ENCODE data around the gene GAPDHS.

GAPDHS gene

DNA sequence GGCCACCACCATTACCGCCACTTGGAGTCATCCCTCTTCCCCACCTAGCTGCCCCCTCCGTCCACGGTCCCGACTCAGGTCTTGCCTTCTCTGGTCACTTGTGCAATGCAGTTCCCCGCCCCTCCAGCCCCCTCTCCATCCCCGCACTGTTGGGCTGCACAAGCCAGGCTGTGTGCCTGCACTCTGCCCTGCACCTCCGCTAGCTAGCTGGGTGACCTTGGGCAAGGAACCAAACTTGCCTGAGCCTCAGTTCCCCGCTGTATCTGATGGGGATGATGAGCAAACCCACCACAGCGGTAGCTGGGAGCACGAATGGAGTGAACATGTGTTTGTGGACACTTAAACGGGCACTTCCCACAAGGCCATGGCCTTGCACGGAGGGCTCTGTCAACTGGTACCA is 6.6 kb downstream of the GAPDHS start:
- no peak for DNase-seq (ENCODE audit: low read depth in 2 of 2)

DNA sequence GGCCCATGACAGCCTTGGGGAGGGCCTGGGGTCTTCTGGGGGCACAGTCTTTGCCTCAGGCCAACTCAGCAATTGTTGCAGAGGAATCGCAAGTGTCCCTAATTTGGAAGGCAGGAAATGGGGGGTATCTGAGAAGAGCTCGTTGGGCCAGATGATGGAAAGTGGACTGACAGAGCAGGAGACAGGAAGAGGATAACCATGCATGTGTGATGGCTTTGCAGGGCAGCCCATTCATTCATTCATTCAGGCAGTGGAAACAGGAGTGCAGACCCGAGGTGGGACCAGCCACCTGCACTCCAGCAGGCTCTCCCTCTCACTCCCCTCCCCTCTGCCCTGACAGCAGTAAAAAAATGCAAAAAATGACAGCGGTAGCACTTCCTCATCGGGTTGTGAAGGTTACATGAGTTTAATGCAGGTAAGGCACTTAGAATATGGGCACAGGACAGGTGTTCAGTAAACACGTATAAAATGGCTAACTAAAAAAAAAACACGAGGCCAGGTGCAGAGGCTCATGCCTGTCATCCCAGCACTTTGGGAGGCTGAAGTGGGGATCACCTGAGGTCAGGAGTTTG is 7.2 kb downstream of the GAPDHS start:
- no peak for DNase-seq (ENCODE audit: low read depth in 2 of 2)

DNA sequence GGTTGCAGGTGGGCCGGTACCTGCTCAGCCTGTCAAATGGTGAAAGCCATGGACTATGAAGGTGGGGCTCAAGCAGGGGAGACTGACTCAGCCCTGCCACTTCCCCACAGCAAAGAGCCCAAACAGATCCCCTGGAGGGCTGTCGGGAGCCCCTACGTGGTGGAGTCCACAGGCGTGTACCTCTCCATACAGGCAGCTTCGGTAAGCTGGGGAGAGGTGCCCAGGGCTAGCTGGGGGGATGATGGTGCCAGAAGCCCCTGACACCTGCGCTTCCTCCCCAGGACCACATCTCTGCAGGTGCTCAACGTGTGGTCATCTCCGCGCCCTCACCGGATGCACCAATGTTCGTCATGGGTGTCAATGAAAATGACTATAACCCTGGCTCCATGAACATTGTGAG is 9.0 kb downstream of the GAPDHS start:
- no peak for DNase-seq (ENCODE audit: low read depth in 2 of 2)

DNA sequence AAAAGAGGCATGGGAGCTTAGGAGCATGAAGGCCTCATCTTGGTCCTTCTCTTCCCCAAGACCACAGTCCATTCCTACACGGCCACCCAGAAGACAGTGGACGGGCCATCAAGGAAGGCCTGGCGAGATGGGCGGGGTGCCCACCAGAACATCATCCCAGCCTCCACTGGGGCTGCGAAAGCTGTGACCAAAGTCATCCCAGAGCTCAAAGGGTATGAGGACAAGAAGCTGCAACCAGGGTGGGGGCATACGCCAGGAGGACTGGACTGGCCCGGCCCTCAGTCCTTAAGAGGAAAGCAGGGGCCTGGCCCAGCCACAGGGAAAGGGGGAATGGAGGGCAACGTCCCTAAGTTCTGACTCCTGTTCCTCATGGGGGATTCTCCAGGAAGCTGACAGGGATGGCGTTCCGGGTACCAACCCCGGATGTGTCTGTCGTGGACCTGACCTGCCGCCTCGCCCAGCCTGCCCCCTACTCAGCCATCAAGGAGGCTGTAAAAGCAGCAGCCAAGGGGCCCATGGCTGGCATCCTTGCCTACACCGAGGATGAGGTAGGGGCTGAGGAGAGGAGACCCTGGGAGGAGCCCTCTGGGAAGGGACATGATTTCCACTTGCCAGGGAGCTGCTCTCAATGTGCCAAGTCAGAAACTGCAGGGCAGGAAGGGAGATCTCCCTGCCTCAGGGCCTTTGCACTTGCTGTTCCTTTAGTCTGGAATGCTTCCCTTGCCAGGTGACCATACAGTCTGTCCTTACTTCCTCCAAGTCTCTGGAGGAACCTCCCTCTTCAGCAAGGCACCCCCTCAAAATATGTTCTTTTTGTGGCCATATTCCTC is 10.2 kb downstream of the GAPDHS start:
- DNase-seq (ENCODE audit: low read depth in 2 of 2) = no peak

DNA sequence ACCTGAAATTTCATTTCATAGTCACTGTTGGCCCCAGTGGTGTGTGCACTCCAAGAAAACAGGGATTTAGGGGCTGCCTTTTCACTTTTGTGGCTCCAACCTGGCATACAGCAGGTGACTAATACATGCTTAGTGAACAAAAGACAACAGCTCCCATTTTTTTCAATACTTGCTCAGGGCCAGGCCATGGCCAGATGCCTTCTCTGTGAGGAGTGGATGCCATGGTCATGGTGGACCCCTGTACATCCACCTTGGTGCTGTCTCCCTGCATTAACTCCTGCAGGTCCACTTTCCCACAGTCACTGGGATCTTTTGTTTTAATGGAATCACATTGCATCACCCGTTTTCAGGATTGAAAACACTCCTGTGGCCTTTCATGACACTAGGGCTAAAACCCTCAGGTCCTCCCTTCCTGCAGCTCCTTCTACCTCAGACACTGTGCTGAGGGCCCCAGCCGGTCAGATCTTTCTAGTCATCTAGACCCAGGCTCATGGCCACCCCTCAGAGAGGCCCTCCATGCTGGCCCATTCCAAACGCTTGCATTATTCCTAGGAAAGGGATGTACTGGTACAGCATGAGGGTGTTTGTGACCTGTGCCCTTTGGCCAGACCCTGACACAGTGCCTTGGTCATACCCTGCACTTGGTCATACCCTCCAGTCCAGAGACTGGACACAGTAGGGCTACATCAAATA is 11.0 kb downstream of the GAPDHS start:
- DNase-seq (ENCODE audit: low read depth in 2 of 2) = no peak

DNA sequence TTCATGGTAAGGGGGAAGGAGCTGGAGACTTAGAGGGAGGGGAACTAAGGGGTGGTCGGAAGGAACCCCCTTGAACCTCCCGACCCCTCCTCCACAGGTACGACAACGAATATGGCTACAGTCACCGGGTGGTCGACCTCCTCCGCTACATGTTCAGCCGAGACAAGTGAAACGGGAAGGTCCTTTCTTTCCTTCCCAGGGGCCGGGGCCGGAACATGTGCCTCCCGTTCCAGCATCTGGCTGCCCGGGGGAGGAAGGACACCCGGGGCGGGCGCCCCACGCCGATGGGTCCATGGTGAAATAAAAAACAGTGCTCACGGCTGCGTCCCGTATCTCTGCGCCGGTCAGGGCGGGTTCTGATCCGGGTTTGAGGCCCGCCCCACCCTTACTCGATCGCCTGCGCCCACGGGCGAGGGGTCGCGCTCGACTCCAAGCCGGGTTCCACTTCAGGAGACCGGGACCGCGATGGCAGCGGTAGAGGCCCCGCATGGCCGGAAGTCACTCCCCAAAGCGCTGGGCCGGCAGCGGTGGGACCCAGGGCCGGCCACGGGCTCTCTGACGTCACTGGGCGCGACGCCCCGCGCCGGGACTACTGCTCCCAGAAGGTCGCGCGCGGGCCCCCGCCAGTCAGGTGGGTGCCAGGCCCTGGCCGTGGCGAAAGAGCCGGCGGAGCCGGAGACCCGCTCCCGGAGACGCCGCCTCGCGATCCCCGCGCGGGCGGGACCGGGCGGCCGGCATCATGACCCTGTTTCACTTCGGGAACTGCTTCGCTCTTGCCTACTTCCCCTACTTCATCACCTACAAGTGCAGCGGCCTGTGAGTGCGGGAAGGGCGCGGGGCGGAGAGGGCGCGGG is 12.0 kb downstream of the GAPDHS start, which contains the start of gene TMEM147:
TMEM147 (plus strand) TSS at position 626 of the 854 bp plus-strand sequence; CDS start at position 740, 114 bp downstream.
- peak; percentile 63 to 73 for DNase-seq (ENCODE audit: low read depth in 2 of 2)

DNA sequence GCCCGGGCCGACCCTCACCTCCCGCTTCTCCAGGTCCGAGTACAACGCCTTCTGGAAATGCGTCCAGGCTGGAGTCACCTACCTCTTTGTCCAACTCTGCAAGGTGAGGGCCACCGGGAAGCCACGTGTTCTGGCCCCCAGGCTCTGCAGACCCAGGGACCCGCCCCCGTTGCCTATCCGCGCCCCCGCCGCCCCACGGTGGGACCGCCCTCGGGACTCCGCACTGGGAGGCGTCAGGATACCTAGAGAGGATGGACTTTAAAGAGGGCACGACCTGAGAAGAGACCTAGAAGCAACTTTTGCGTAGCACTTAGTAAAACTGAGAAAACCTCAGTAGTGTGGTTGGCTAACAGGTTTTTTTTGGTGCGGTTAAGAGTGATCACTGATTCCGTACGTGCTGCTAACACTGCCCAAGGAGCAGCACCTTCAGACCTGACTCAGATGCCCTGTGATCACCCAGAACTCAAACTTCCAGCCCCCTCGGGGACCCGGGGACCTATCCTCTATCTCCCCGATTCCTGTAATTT is 12.7 kb downstream of the GAPDHS start:
- peak; percentile 46 to 47 for DNase-seq (ENCODE audit: low read depth in 2 of 2)

DNA sequence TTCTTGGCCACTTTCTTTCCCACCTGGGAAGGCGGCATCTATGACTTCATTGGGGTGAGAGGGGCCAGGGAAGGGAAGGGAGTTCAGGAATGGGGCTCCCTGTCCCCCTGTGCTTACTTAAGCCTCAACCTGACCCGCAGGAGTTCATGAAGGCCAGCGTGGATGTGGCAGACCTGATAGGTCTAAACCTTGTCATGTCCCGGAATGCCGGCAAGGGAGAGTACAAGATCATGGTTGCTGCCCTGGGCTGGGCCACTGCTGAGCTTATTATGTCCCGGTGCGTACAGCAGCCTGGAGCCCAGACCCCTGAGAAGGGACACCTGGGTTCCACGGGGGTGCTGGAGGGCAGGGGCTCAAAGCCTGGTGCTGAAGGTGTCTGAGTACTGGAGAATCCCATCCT is 13.3 kb downstream of the GAPDHS start:
- no peak for DNase-seq (ENCODE audit: low read depth in 2 of 2)

DNA sequence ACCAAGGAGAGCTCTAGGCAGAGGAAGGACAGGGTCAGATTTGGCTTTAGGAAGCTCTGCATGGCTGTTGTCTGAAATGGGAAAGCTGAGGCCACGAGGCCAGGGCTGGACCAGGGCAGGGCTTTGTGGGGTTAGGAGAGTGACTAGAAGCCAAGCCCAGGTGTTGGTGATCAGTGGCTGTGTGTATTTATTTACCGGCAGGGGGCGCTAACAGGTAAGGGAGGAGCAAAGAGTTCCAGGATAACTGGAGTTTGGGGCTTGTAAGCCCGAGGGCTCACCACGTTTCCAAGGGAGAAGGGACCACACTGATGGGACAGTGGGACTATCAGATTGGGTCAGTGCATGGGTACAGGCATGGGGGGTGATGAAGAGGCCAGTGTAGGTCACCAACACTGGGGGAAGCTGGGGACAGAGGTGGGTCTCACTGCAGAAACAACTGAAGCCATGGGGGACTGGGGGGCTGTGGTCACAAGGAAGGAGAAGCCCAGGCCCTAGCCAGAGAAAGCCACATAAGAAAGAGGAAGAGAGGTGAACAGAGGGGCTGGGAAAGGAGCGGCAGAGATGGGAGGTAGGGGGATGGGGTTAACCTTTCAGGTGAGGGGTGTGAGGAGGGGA is 16.0 kb downstream of the GAPDHS start:
- DNase-seq (ENCODE audit: low read depth in 2 of 2) = peak in 1 of 2 donors; percentile 24

DNA sequence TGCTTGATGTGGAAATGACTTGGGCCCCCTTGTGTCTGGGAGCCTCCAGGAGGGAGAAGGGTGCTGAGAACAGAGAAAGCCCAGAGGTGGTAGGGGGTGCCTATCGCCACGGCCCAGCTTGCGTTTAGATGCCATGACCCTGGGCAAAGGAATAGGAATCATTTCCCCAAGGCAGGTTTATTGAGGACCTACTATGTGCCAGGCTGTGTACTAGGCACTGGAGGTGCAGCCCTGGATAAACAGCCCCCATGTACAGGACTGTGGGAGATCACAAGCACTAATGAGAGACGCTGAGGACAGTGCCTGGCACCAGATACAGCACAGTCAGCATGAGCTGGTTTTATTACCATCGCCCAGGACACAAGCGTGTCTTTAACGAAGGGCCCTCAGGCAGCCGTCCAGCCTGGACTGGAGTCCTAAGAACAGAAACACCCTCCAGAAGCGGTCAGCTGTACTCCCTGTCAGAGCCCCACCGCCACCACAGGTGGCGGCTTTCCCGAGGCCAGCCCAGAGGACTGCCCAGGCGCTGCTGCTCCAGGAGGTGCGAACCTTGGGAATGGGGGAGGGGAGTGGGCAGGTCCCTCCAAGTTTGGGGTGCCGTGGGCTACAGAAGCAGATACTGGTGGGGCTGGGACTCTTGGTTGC is 16.7 kb downstream of the GAPDHS start:
- DNase-seq (ENCODE audit: low read depth in 2 of 2) = no peak

DNA sequence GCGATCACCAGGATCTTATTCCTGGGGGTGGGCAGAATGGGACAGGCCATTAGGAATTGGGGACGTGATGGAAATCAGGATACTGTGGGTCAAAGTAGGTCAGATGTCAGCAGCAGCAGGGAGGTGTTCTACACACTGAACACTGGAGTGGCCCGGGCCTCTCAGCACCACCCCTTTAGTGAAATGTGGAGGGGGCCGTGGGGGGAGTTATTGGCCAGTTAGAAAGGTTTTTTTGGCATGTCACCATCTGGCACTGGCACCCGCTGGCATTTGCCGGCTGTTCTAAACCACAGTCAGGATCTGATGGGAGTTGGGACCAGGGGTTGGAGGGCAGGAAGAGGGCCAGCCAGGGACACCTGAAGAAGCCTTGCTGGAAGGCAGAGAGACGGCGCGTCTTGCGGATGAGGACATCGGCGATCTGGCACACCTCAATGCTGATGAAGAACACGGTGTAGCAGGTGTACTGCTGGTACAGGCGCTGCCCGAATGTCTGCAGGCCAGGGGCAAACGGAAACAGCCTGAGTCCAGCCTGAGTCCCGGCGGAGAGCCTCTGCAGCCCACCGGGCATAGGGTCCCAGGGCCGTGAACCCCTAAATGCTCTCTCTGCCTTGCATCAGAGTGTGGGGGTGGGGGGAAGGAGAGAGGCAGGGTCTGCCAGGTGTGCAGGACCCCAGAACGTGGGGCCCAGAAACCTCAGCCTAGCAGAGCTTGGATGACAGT is 18.0 kb downstream of the GAPDHS start:
- DNase-seq (ENCODE audit: low read depth in 2 of 2) = no peak

DNA sequence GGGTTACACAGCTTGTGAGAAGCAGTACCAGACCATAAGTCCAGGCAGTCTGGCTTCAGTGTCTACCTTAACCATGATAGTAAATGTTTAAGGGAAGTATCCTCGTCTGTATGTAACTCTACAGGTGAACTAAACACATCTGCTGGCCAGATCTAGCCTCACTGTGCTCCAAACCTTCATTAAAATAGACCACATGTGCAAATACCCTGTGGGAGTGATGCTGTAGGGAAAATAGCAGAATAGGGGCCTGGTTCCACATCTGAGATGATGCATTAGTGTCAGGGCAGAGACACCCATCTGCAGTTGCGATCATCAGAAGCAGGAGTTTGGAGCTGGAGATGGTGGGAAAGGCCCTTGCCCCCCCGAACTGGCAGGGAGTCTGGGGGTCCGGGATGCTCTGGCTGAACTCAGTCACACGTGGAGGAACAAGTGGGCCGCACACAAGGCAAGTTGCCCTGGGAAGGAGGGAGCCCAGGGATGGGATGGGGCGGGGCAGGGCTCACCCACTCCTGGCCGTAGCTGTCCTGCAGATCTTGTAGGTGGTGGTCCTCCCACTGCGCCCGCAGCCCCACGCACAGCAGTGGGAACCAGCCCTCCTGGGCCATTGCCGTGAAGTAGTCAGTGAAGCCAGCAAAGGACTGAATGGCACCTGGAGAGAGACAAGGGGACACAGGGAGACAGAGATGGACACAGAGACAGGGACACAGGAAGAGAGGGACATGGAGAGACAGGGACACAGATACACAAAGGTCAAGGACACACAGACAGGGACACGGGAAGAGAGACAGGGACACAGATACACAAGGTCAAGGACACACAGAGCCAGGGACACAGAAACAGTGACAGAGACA is 19.5 kb downstream of the GAPDHS start:
- DNase-seq (ENCODE audit: low read depth in 2 of 2) = no peak

DNA sequence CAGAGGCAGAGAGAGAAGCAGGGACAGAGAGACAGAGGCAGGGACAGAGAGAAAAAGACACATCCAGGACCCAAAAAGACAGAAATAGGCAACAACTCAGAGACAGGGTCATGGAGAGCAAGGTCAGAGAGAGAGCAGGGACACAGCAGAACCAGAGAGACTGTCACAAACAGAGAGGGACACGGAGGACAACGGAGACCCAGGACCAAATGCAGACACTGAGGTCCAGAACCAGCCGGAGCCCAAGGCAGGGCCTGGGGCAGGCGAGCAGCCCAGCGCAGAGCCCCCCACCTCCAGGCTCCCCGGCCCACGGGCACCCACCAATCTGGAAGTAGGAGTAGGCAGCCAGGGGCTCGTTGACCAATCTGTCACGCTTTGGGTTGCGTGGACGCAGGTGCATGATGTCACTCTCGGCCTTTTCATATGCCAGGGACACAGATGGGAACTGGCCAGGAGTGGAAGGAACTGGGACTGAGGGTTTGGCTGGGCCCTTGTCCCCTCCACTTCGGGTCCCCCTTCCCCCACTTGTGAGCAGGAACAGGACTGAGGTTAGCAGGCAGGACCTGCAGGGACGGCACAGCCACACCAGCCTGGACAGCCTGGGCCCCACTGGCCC is 20.2 kb downstream of the GAPDHS start:
- no peak for DNase-seq (ENCODE audit: low read depth in 2 of 2)

DNA sequence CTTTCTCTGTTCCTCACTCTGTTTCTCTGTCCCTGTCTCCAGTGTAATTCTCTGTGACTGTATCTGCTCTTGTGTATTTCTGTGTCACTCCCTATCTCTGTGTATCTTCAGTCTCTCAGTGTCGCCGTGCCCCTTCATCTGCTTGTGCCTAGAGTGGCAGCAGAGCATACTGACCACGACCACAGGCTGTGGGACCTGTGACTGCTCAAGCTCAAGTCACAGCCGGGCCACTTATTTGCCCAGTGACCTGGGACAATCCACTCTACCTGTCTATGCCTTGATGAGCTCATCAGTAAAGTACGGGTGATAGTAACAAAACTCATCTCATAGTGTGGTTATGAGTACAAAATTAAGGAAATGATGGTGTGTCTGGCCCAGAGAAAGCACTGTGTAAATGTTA is 20.8 kb downstream of the GAPDHS start:
- DNase-seq (ENCODE audit: low read depth in 2 of 2) = no peak

DNA sequence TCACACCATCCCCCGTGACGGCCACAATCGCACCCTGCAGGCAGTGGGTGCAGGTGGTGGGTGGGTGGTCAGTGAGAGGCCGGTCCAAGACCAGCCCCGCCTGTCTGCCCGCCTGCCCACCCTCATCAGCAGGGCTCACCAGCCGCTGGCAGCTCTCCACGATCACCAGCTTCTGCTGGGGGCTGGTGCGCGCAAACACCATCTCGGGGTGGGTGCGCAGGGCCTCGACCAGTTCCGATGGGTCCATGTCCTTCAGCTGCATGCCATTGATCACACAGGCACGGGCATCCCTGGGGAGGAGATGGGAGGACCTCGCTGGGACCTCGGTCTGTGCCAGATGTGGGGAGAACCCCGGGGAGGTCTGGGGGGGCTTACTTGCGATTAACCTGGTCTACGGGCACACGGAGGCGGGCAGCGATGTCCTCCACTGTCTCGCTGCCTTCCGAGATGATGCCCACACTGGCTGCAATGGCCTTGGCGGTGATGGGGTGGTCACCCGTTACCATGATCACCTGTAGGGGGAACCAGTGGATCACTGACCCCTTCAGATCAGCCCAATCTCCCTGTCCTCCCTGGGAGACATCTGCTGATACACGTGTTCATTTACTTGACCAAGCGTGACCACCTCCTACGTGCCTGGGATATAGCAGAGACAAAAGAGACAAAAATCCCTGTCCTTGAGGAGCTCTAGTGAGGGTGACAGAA is 22.2 kb downstream of the GAPDHS start:
- DNase-seq (ENCODE audit: low read depth in 2 of 2) = no peak

DNA sequence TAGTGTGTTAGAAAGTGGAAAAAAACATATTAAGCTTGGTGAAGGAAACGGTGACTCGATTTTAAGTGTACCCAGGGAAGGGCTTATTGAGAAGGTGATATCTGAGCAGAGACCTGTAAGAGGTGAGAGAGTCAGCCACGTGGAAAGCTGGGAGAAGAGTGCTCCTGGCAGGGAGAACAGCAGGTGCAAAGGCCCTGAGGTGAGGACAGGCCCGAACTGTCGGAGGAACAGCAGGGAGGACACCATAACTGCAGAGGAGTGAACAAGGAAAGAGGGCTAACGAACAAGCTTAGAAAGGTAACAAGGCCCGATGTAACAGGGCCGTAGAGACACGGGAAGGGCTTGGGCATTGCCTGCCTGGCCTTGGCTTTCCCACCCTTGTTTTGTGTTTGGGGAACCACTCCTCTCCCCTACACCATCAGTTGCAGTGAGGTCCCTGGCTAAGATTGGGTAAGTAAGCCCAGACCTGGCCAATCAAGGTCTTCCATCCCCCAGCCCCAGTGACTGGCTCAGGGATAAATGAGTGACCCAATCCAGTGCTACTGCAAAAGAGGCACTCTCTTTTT is 22.9 kb downstream of the GAPDHS start:
- DNase-seq (ENCODE audit: low read depth in 2 of 2) = no peak

DNA sequence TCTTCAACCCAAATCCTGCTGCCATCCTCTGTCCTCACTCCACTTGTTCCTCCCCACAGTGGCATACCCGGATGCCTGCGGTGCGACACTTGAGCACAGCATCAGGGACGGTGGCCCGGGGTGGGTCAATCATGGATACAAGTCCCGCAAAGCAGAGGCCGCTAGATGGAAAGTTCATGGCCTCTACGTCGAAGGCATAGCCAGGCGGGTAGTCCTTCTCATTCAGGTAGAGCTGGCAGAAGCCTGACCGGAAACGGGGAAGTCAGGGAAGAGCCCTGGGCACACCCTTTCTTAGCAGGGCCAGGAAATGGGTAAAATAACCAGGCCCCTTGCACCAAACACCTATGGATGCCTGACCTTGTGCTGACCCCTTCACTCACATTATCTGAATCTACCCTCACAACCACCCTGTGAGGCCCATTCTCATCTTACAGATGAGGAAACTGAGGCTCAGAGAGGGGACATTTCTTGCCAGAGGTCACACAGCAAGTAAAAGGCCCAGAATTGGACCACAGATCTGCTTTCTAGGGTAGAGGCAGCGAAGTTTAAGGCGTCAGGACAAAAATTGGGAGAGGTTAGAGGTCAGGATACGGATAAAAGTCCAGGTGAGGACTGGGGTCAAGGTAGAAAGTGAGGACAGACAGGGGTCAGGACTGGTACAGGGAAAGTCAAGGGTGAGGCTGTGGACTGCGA is 23.7 kb downstream of the GAPDHS start:
- no peak for DNase-seq (ENCODE audit: low read depth in 2 of 2)

Data from stimulated activated CD8-positive, alpha-beta memory T cell treated with anti-CD3 and anti-CD28 coated beads, Interleukin-15, amount 100 ng/mL, for 4 hours (primary cell).